Astrocyte (in vitro differentiated cells and primary cell): ENCODE results near the gene ATP6V1F. TPM values are rescaled to one million over a fixed set of nuclear protein-coding genes. Genes with fewer than 3 reads are reported as not detected.

Source experiments
- DNase-seq: peaks from one replicate; pipeline ENCODE4 v3.0.0-alpha.2; 2010; ENCODE audit warnings: low read depth
- FAIRE-seq: peaks from 2 replicates; lab custom pipeline; 2011; peaks lifted over from hg19 to GRCh38; lab: Jason Lieb, UNC
- H2AFZ ChIP-seq: 2 replicates; pipeline ENCODE4 v1.6.0; 2012; ENCODE audit warnings: low read depth, low read length, inconsistent platforms
- H3K27ac ChIP-seq: 2 replicates; pipeline ENCODE4 v1.5.1; 2011; ENCODE audit warnings: low read depth, low read length, inconsistent platforms
- H3K27me3 ChIP-seq: 2 replicates; pipeline ENCODE4 v1.6.0; 2011; ENCODE audit warnings: low read length, inconsistent platforms; ENCODE audit not compliant: insufficient read depth
- H3K36me3 ChIP-seq: 2 replicates; pipeline ENCODE4 v1.5.1; 2011; ENCODE audit warnings: low read length, inconsistent platforms; ENCODE audit not compliant: insufficient read depth
- H3K4me1 ChIP-seq: 2 replicates; pipeline ENCODE4 v1.5.1; 2011; ENCODE audit warnings: low read length, inconsistent platforms; ENCODE audit not compliant: insufficient read depth
- H3K4me2 ChIP-seq: 2 replicates; pipeline ENCODE4 v1.6.0; 2012; ENCODE audit warnings: low read length, inconsistent platforms
- H3K4me3 ChIP-seq: 2 replicates; pipeline ENCODE4 v1.5.1; 2011; ENCODE audit warnings: low read depth, mild to moderate bottlenecking, low read length, inconsistent platforms; ENCODE audit not compliant: insufficient read depth
- H3K79me2 ChIP-seq: 2 replicates; pipeline ENCODE4 v1.6.0; 2012; ENCODE audit warnings: mild to moderate bottlenecking, low read length, inconsistent platforms; ENCODE audit not compliant: insufficient read depth
- H3K9ac ChIP-seq: 2 replicates; pipeline ENCODE4 v1.6.0; 2012; ENCODE audit warnings: mild to moderate bottlenecking, low read length, inconsistent platforms
- H3K9me3 ChIP-seq: 2 replicates; pipeline ENCODE4 v1.5.1; 2012; ENCODE audit warnings: low read depth, mild to moderate bottlenecking, low read length, inconsistent platforms; ENCODE audit not compliant: insufficient read depth
- H4K20me1 ChIP-seq: 2 replicates; pipeline ENCODE4 v1.6.0; 2012; ENCODE audit warnings: low read length, inconsistent platforms; ENCODE audit not compliant: insufficient read depth
- H3K27ac Mint-ChIP-seq: one replicate; pipeline ENCODE4 v1.8.0; 2021; ENCODE audit warnings: mild to moderate bottlenecking, mixed read lengths; ENCODE audit not compliant: unreplicated experiment
- H3K27me3 Mint-ChIP-seq: one replicate; pipeline ENCODE4 v1.8.0; 2021; ENCODE audit warnings: low read depth, mixed read lengths; ENCODE audit not compliant: unreplicated experiment
- H3K36me3 Mint-ChIP-seq: one replicate; pipeline ENCODE4 v1.8.0; 2021; ENCODE audit warnings: low read depth, mixed read lengths; ENCODE audit not compliant: unreplicated experiment
- H3K4me1 Mint-ChIP-seq: one replicate; pipeline ENCODE4 v1.8.0; 2021; ENCODE audit warnings: low read depth, mixed read lengths; ENCODE audit not compliant: unreplicated experiment
- H3K4me3 Mint-ChIP-seq: one replicate; pipeline ENCODE4 v1.8.0; 2021; ENCODE audit warnings: mild to moderate bottlenecking, moderate library complexity, mixed read lengths; ENCODE audit not compliant: unreplicated experiment
- H3K9me3 Mint-ChIP-seq: one replicate; pipeline ENCODE4 v1.8.0; 2021; ENCODE audit warnings: mild to moderate bottlenecking, mixed read lengths; ENCODE audit not compliant: unreplicated experiment
- CTCF ChIP-seq: IDR thresholded peaks from 2 replicates; pipeline ENCODE4 v1.5.1; 2011; ENCODE audit warnings: low read depth, mild to moderate bottlenecking, inconsistent platforms, low read length, moderate library complexity; ENCODE audit not compliant: insufficient read depth
- EZH2 ChIP-seq: IDR thresholded peaks from 2 replicates; pipeline ENCODE4 v1.6.1; 2012; ENCODE audit warnings: mild to moderate bottlenecking, low read length, inconsistent platforms; ENCODE audit not compliant: insufficient read depth
- total RNA-seq: library from RNA; stranded (reverse); gene quantifications from 2 replicates; pipeline ENCODE4 v1.2.1, GENCODE V29; 2021

ATP6V1F gene
- total RNA-seq, 1 donor from 2014 or later, result 193 TPM

- Histone ChIP-seq H3K79me2 (peaks cover 22% of the 10 kb centered on the region), H3K9ac (no peak overlapping the region), H3K4me3 (no peak overlapping the region), H3K9me3 (no peaks in the 10 kb centered on the region), H3K36me3 (peaks cover 14% of the 10 kb centered on the region), H3K27ac (no peak overlapping the region), H4K20me1 (peaks cover 54% of the 10 kb centered on the region), H3K4me1 (peaks cover 5% of the 10 kb centered on the region), H3K4me2 (no peak overlapping the region), H2AFZ (no peak overlapping the region), H3K27me3 (no peaks in the 10 kb centered on the region)
- DNase-seq, result peak; percentile 56
- Mint-ChIP-seq H3K9me3 (no peaks in the 10 kb centered on the region), H3K36me3 (peaks cover 10% of the 10 kb centered on the region), H3K4me1 (peaks cover 14% of the 10 kb centered on the region), H3K27me3 (peaks cover 2% of the 10 kb centered on the region), H3K4me3 (peak overlapping the region; percentile 23), H3K27ac (peak overlapping the region; percentile 69)
- TF ChIP-seq EZH2 (no peak), CTCF (no peak)
- no peak for FAIRE-seq
Observed at GRCh38 chr7:128860158-128861073, 2.2 kb upstream of the ATP6V1F start.

GRCh38 chr7:128861957-128862570 is 592 bp upstream of the ATP6V1F start:
- Mint-ChIP-seq H3K4me1 (peaks cover 16% of the 10 kb centered on the region), H3K9me3 (no peaks in the 10 kb centered on the region), H3K27me3 (peaks cover 5% of the 10 kb centered on the region), H3K4me3 (peak overlapping the region; percentile 99), H3K27ac (peak overlapping the region; percentile 89), H3K36me3 (peaks cover 20% of the 10 kb centered on the region)
- Histone ChIP-seq H3K4me1 (peaks cover 5% of the 10 kb centered on the region), H3K36me3 (peaks cover 6% of the 10 kb centered on the region), H3K27me3 (no peaks in the 10 kb centered on the region), H3K9ac (peak overlapping the region; percentile 93), H2AFZ (peak overlapping the region; percentile 53), H3K4me2 (peak overlapping the region; percentile 90), H3K9me3 (no peaks in the 10 kb centered on the region), H3K27ac (peak overlapping the region; percentile 82), H3K79me2 (peaks cover 22% of the 10 kb centered on the region), H3K4me3 (peak overlapping the region; percentile 83), H4K20me1 (peaks cover 48% of the 10 kb centered on the region)
- FAIRE-seq (no peak), DNase-seq (no peak)
- TF ChIP-seq EZH2, result no peak
- TF ChIP-seq CTCF, result no peak
